BJ (cell line): Measurements from ENCODE around the gene CCR5. TPM values are rescaled to one million over a fixed set of nuclear protein-coding genes. Genes with fewer than 3 reads are reported as not detected.

Source experiments
- CTCF ChIA-PET: fragments of 350-600 bp; formaldehyde crosslinking; extraction: SDS; loops from one replicate; lab custom pipeline; 2021; ENCODE audit warnings: antibody characterized with exemption, inconsistent platforms; lab: Yijun Ruan, JAX
- POLR2A ChIA-PET: fragments of 300-600 bp; sonication (Branson Sonifier 250); formaldehyde crosslinking; extraction: SDS; loops from one replicate; lab custom pipeline; 2021; ENCODE audit warnings: antibody characterized with exemption; lab: Charles Lee
- DNase-seq: peaks from one replicate; pipeline ENCODE4 v3.0.0-alpha.2; 2011; ENCODE audit warnings: low read depth
- H3K27me3 ChIP-seq: 2 replicates; pipeline ENCODE4 v1.6.0; 2011; ENCODE audit warnings: low read length; ENCODE audit not compliant: control insufficient read depth, insufficient read depth
- H3K36me3 ChIP-seq: 2 replicates; pipeline ENCODE4 v1.5.1; 2011; ENCODE audit warnings: low read length; ENCODE audit not compliant: control insufficient read depth, insufficient read depth
- H3K4me3 ChIP-seq: 2 replicates; pipeline ENCODE4 v1.5.1; 2011; ENCODE audit warnings: low read depth, mild to moderate bottlenecking, control low read depth, low read length
- polyA plus RNA-seq: library from polyadenylated mRNA; depleted of rRNA; stranded (reverse); fragments of >200 nt; gene quantifications from 2 replicates; pipeline ENCODE4 v1.2.3, GENCODE V29; 2011
- TF ChIP-seq, protein P1 (sequence below): IDR thresholded peaks from 2 replicates; pipeline ENCODE4 v1.5.1; 2011; ENCODE audit warnings: low read depth, mild to moderate bottlenecking, control low read depth, inconsistent platforms, low read length, moderate library complexity; ENCODE audit not compliant: insufficient read depth

The CCR5 gene
- polyA plus RNA-seq, 1 experiment, result not detected

- TF ChIP-seq, protein P1, sequence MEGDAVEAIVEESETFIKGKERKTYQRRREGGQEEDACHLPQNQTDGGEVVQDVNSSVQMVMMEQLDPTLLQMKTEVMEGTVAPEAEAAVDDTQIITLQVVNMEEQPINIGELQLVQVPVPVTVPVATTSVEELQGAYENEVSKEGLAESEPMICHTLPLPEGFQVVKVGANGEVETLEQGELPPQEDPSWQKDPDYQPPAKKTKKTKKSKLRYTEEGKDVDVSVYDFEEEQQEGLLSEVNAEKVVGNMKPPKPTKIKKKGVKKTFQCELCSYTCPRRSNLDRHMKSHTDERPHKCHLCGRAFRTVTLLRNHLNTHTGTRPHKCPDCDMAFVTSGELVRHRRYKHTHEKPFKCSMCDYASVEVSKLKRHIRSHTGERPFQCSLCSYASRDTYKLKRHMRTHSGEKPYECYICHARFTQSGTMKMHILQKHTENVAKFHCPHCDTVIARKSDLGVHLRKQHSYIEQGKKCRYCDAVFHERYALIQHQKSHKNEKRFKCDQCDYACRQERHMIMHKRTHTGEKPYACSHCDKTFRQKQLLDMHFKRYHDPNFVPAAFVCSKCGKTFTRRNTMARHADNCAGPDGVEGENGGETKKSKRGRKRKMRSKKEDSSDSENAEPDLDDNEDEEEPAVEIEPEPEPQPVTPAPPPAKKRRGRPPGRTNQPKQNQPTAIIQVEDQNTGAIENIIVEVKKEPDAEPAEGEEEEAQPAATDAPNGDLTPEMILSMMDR, result no peak
- Histone ChIP-seq H3K4me3 (no peak within 1 kb of the TSS), H3K27me3 (peaks cover 5% of the 10 kb centered on the region), H3K36me3 (no peaks in the 10 kb centered on the region)
- ChIA-PET CTCF (interaction anchor here (0.6 to 2.0 kb wide), 3 partner anchors 12 to 135 kb away, joined by 3 to 8 read pairs (median 4); partner anchors contain the start of gene CCR5), POLR2A (no interaction called here)
- no peak for DNase-seq
These were observed 16.9 kb upstream of the CCR5 start, which contains the start of gene CCR2 for GRCh38 chr3:46353647-46354410. CCR2 (plus strand) TSS chr3:46354111; CDS start chr3:46357528, 3,417 bp downstream.

- TF ChIP-seq, protein P1, result no peak
- CTCF ChIA-PET, result interaction anchor here (0.6 to 2.0 kb wide), 4 partner anchors 11 to 136 kb away, joined by 3 to 8 read pairs (median 4); partner anchors contain the start of gene CCR5
These were observed 16.3 kb upstream of the CCR5 start for GRCh38 chr3:46354478-46354877.

GRCh38 chr3:46354984-46355383 lies 15.8 kb upstream of the CCR5 start:
- CTCF ChIA-PET, result interaction anchor here (0.9 to 2.0 kb wide), 2 partner anchors 15 to 23 kb away, joined by 4 to 8 read pairs; partner anchors contain the start of gene CCR5
- H3K27me3 ChIP-seq, result peaks cover 8% of the 10 kb centered on the region
- no peak for DNase-seq

More at GRCh38 chr3:46354478-46354877, 16.3 kb upstream of the CCR5 start:
- POLR2A ChIA-PET, result no interaction called here
- H3K4me3 ChIP-seq, result no peak overlapping the region
- H3K36me3 ChIP-seq, result no peaks in the 10 kb centered on the region
- no peak for DNase-seq
- H3K27me3 ChIP-seq, result peaks cover 6% of the 10 kb centered on the region

DNA sequence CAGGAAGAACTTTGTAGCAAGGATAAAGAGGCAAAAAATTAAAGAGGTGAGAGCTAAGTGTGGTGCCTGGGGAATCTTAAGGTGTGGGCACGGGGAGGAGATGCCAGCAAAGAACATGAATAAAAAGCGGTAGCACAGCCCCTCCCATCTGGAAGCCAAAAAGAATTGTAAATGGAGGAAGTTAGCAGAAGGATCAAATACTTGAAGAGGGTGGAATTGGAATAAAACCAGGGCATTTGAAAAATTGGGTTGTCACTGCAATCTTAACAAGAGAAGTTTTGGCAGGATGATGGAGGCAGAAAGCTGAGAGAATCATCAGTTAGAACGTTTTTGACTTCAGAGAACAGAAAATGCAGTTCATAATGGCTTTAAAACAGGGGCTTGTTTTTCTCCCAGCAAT lies 14.5 kb upstream of the CCR5 start:
- H3K27me3 ChIP-seq, result peaks cover 7% of the 10 kb centered on the region
- CTCF ChIA-PET, result no interaction called here
- no peak for DNase-seq

More at GRCh38 chr3:46354984-46355383, 15.8 kb upstream of the CCR5 start:
- TF ChIP-seq, protein P1, result no peak
- no peak overlapping the region for H3K4me3 ChIP-seq
- no peaks in the 10 kb centered on the region for H3K36me3 ChIP-seq
- POLR2A ChIA-PET, result no interaction called here

GRCh38 chr3:46356909-46357308 lies 13.8 kb upstream of the CCR5 start:
- no peak for DNase-seq
- ChIA-PET POLR2A (no interaction called here), CTCF (no interaction called here)
- TF ChIP-seq, protein P1, result no peak
- Histone ChIP-seq H3K36me3 (no peaks in the 10 kb centered on the region), H3K27me3 (peaks cover 7% of the 10 kb centered on the region), H3K4me3 (no peak overlapping the region)

More for the DNA sequence above, 14.5 kb upstream of the CCR5 start:
- H3K36me3 ChIP-seq, result no peaks in the 10 kb centered on the region
- TF ChIP-seq, protein P1, result no peak
- no peak overlapping the region for H3K4me3 ChIP-seq
- POLR2A ChIA-PET, result no interaction called here
